HG02571 (cell line): ENCODE results near the gene LRRC74B.
"Not testable (repeated sequence)": the region's sequence is repeated elsewhere in the genome, so short reads cannot be mapped to it uniquely, and the experiment has no call there.

ENCODE experiments used
- ATAC-seq: cut with Tn5 transposase; IDR thresholded peaks from one replicate; pipeline ENCODE4 v1.9.1; 2021; ENCODE audit warnings: mild to moderate bottlenecking, moderate library complexity; ENCODE audit not compliant: unreplicated experiment

Gene LRRC74B

DNA sequence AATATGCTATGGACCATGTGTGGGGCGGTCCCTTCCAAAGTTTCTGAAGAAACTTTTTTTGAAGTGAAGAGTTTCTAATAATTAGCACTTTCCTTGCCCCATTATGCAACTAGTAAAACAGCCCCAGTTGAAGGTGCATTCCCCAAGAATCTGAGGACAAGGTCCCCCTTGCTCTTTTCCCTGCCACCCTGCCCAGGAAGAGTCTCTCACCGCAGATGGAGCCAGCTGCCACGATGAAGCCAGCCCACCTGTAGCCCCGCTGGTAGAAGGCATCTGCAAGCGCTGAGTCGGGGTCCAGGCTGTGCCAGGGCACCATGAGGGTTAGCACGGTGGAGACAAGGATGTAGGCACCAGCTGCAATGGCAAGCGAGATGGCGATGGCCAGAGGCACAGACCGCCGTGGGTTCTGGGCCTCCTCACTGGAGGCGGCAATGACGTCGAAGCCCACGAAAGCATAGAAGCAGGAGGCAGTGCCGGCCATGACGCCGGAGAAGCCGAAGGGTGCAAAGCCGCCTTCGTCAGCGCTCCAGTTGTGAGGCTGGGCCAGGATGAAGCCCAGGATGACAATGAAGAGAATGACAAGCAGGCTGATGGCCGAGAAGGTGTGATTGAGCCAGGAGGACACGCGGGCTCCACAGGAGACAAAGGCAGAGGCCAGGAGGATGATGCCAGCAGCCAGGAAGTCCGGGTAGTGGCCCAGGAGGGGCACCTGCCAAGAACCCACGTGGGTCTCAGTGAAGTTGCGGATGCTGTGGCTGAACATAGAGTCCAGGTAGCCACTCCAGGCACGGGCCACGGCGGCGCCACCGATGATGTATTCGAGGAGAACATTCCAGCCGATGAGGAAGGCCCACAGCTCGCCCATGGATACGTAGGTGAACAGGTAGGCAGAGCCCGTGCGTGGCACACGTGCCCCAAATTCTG lies 14.9 kb upstream of the LRRC74B start:
- ATAC-seq: no peak

DNA sequence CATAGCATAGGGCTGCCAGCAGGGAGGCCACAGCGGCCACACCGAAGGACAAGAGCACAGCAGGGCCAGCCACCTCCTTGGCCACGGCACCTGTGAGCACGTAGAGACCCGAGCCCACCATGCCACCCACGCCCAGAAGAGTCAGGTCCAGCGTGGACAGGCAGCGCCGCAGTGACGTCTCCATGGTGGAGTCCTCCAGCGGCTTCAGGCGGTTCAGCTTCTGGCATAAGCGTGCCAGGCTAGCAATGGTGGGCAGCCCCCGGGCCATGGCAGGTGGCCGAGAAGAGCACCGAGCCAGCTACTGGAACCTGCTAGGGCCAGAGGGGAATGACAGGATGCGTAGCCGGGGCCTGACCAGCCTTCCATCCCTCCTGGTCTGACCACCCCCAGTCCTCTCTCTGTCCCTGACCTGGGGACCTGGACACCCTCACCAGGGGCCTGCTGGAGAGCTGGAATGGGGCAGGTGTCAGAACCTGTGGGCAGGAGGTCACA lies 14.2 kb upstream of the LRRC74B start:
- ATAC-seq: no peak

DNA sequence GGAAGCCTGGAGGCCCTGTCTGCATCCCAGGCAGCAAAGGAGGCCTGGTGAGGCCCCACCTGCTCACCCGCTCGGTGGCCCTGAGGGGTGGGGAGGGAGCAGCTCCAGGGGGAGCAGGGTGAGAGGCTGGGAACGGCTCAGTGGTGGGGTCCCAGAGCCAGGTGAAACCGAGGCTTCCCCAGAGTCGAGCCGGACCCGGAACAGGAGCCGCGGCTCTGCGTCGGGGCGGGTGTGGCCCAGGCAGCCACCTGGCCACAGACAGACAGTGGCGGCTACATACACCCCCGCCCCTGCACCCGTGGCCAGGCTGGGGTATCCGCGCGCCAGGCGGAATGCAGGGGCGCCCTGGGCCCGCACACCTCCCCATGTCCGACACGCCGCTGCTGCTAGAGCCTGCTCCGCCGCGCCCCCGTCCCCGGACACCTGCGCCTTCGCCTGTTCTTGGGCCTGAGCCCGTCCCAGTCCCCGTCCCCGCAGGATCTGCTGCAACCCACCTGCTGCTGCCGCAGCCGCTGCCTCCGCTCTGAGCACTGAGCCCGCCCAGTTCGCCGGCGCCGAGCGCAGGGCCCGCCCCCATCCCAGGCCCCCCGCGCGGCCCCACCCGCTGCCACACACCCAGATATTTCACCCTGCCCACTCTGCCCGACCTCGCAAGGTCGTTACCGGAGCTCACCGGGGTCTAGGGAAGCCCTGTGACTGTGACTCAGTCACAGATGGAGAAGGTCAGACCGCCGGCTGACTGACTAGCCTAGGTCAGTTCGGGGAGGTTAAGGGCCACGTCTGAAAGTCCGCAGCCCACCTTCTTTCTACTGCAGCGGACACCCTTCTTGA lies 13.5 kb upstream of the LRRC74B start, which contains the start of gene SLC7A4:
TSS of gene SLC7A4 (minus strand) at position 525 of the 831 bp plus-strand sequence. CDS start 749 bp downstream, outside the sequence.
- no peak for ATAC-seq

DNA sequence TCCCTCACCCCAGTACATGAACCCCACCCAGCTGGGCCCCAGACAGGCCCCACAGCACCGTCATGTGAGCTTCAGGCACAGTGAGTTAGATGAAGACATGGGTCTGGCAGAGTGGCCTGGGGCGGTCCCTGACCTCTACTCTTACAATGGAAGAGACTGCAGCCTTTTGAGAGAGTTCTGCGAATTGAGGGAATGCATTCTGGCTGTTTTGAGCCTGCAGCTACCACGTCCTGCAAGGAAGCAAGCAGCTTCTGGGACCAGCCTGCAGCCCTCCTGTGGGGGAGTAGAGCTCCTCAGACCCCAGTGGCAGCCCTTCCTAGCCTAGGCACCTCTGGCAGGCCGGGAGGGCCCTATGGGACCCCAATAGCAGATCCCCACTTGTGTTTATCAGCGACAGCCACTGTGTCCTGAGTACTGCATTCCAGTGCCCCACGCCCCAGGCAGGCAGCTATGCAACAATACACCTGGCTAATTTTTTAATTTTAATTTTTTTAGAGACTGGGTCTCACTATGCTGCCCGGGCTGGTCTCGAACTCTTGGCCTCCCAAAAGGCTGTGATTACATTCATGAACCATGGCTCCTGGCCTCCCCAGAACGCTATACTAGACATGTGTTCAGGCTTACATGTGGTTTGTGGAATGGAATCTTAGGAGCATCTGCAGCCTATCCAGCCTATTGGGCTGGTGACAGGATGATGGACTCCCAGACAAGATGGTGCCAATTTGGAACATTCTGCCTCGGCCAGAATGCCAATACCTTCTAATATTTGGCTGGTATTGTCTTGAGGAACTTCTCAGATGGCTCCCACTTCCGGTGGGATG lies 12.7 kb upstream of the LRRC74B start:
- no peak for ATAC-seq

DNA sequence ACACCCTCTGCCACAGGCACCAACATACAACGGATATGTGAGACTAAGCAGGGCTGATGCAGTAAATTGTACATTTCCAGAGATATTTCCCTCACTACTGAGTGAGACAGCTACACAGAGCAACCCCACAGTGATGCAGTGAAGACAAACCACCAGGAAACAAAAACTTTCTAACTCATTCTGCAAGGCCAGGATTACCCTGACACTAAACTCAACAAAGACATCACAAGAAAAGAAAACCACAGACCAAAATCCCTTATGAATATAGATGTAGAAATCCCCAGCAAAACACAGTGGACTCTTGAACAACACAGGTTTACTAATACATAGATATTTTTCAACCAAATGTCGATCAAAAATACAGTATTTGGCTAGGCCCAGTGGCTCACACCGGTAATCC lies 11.9 kb upstream of the LRRC74B start:
- ATAC-seq: no peak

DNA sequence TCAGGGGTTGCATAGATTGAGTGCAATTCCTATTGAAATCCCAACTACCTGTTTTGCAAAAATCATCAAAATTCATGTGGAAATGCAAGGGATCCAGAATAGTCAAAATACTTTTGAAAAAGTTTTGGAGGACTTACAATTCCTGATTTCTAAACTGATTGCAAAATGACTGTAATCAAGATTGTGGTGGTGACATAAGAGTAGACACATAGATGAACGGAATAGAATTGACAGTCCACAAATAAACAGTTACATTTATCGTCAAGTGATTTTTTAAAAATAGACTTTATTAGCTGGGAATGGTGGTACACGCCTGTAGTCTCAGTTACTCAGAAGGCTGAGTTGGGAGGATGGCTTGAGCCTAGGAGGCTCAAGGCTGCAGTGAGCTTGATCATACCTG lies 10.8 kb upstream of the LRRC74B start:
- ATAC-seq: no peak

DNA sequence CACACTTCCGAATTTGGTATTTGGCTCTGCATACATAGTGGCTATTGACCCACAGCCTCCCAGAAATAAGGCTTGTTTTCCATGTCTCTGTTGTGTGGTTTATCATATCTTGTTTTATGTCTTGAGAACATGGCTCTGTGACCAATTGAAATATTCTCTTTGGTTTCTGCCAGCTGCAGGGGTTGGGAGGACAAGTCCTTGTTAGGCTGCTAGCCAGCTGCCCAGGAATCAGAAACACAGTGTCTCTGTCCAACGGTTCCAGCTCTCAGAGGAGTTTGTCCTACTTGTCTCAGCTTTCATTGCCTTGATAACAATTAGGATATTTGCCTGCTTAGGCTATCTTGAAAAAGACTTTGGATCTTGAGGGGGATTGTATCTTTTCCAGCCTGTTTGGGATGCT lies 7.3 kb upstream of the LRRC74B start:
- ATAC-seq: no peak

DNA sequence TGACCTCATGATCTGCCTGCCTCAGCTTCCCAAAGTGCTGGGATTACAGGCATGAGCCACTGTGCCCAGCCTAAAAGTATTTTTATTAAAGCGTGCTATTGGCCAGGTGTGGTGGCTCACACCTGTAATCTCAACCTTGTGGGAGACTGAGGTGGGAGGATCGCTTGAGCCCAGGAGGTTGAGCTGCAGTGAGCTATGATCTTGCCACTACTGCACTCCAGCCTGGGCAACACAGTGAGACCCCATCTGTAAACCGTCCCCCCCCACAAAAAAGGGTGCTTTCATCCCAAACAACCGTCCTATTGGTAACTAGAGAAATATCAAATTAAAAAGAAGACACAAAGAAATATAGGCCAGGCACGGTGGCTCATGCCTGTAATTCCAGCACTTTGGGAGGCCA lies 6.6 kb upstream of the LRRC74B start:
- not testable (repeated sequence) for ATAC-seq

DNA sequence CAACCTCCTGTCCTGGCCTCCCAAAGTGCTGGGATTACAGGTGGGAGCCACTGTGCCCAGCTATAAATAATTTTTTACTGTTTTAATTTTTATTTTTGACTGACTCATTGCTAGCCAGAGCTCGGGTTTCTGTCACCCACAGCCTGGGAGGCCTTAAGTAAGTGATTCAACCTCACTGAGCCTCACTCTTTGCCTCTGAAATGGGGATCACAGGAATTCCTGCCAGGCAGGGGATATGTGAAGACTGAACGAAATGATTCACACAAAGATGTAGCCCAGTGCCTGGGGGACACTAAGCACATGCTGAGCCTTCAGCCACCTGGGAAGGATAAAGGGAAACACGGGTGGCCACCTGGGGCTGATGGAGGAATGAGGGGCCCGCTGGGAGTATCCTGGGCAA lies 3.8 kb upstream of the LRRC74B start:
- no peak for ATAC-seq

DNA sequence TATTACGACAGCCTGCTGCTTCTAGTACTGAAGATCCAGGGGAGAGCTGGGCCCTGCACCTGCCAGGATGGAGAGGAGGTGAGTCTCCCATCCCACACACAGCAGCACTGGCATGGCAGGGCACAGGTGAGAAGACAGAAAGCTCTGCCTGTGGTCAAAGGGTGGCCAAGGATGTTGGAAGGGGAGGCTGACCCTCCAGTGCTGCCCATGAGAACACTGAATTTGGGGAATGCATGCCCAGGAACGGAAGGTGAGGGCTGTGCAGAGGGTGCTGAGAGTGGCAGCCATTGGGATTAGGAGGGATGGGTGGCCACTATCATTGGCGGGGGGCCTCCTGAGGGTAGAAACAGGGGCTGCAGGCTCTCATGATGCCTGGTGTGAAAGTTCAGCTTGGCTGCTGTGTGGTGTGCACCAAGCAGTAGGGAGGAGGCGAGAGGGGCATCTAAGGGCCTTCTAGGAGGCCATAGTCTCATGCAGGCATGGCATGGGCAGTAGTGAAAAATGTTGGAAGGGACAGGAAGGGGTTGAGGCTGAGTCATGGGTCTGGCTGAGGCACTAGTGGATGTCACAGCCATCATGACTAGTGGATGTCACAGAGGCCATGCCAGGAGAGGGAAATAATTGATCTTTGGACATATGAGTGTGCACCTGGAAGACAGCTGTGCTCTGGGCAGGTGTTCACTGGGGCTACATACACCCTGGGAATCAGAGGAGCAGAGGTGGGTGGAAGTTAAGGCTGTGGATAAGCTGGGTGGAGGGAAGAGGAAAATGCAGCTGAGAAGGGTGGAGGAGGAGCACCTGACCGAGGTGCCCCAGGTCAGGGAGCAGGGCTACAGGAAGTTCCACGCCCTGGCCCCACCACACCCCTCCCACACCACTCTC lies 2.5 kb upstream of the LRRC74B start:
- no peak for ATAC-seq

DNA sequence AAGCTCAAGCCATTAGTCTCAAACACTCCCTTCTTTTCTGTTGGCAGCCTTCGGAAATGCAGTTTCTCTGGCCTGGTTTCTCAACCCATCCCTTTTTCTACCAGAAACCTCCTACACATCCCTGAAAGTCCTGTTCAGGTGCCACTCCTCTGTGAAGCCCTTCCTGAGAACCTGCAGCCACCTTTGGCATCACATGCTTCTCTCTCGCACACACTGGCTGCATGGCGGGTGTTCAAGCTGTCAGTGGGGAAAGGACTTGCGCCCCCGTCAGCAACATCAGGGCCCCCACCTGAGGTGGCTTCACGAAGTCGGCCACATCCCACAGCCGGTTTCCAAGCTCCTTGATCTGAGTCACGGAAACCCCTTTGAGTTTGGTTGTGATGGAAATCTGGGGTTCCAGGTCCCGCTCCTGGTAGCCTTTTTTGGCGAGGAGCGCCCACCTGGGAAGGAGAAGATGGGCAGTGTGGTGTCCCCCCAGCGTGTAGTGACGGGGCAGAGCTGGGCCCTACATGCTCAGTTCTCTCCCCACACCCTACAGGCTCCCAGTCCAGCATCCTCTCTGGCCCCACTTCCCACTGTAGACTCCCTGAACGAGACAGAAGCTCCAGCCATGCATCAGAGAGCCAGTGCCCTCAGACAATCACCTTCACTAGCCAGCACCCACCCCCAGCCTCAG lies 1.7 kb upstream of the LRRC74B start:
- no peak for ATAC-seq

DNA sequence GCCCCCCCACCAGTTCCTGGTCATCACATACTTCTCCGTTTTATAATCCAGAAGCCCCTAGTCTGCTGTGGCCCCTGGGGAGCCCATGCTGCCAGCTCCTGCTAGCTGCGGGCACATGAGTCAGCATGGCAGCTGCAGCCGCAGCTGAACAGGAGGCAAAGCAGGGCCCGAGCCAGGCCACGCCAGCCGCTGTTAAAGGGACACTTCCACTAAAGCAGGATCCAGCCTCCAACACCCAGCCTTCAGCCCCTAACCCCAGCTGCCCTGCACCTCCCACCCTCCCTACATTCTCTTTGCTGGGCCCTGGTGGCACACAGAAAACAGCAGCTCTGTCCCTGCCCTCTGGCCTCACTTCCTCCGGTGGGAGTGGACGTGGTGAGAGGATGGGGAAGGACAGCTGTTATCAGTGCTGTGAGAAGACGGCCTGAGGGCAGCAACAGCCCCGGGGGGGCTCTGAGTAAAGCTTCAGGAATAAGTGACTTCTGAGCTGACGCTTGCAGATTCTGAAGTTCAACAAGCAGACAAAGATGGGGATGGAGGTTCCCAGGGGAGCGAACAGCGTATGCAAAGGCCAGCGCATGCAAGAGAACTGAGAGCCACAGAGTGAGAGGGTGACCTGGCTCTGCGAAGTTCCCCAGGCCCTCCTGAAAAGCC lies 688 bp upstream of the LRRC74B start:
- no peak for ATAC-seq

DNA sequence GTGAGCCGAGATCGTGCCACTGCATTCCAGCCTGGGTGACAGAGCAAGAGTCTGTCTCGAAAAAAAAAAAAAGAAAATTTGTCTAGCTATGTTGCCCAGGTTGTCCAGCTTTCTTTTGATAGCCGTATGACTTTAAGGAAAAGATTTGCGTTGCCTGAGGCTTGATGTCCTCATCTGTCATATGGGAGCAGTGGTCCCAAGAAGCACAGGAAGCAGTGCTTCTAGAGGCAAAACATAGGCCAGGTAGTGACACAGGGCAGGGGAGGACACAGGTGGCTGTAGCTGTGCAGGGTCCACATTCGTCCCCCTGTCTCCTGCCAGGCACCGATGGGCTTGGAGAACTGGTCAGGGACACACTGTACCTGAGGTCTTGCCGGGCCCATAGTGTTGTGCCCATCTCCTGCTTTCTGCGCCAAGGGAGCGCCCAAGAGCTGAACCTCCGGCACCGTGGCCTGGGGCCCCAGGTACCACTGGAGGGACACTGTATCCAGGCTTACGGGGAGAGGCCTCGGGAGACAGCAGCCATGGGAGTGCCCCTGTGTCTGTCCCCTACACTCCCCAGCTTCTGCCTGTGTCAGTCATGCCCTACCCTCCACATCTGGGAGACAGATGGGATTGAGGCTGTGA lies 1.4 kb downstream of the LRRC74B start:
- no peak for ATAC-seq

DNA sequence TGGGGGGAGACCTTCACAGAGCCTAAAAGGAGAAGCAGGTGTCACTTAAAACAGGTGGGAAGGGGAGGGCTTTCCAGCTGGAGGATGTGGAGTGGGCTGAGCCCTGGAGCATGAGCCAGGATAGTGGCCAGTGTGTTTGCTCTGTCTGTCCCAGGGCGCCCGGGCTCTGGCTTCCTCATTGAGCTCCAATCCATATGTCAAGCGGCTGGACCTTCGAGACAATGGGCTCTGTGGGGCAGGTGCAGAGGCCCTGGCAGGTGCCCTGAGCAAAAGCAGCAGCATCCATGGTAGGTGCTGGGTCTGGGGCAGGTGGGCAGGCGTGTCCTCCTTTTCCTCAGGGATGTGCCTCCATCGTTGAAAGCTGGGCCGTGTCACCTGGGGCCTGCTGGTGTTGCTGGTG lies 2.0 kb downstream of the LRRC74B start:
- ATAC-seq: no peak

DNA sequence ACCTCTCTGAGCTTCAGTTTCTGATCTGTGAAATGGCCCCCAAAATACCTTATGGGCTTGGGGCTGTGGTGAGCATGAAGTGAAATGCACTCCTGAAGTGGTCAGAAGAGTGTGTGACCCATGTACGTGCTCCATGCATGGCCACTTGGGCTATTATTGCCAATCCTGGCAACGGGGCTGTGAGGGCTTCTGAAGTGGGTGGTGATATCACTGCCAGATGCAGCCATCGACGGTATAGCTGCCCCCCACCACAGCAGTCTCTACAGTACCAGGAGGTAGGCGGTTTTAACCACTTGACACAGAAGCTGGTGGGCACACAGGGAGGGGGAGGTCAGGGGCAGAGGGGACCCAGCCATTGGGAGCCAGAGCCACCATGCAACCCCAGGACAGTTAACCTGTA lies 2.7 kb downstream of the LRRC74B start:
- ATAC-seq: not testable (repeated sequence)

DNA sequence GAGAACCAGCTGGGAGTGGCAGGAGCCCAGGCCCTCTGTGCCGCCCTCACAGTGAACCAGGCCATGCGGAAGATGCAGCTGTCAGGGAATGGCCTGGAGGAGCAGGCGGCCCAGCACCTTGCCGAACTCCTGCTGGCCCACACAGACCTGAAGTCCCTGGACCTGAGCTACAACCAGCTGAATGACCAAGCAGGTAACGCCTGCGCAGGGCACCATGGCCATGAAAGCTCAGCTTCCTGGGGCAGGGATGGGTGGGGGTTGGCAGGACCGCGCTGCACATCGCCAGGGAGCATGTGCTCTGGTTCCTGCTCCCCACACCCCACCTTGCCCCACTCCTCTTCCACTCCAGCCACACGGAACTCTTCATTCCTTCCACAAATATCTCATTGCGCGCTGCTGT lies 3.2 kb downstream of the LRRC74B start:
- ATAC-seq: not testable (repeated sequence)

DNA sequence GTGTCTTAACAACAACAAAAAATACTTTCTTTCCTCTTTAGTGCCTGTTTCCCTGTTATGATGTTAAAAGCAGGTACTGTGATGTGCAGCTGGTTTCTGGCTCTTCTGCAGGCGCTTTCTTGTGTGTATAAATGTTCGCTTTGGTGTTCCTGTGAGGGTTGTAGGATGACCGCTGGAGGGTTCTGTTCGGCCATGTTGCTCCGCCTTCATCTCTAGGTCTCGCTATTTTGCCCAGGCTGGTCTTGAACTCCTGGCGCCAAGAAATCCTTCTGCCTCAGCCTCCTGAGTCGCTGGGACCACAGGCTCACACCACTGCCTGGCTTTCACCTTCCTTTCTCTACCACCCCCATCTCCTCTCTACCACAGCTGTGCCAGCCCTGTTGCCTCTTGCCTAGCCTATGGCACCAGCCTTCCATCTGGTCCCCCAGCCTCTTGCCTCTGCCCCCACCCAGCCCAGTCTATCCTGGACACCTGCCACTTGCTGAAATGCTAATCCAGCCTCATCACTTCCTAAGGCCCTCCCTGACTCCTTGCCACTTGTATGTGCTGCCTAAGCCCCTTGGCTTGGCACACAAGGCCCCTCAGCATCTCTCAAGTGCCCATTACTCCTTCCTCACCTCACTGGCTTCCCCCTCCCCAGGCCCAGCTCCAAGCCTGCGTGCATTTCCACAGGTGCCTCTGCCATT lies 5.5 kb downstream of the LRRC74B start:
- ATAC-seq: no peak
